Measurements from ENCODE around the gene NPAS2. TPM values are rescaled to one million over a fixed set of nuclear protein-coding genes. Genes with fewer than 3 reads are reported as not detected.

NPAS2 gene
- total RNA-seq, 1 experiment from 2014 or later, result 20.4 TPM

- H4K20me1 ChIP-seq (ENCODE audit: insufficient read depth), result no peaks in the 10 kb centered on the region
- ChIA-PET CTCF (no interaction called here), RAD21 (ENCODE audit: low non-redundant PET in 1 of 2, low total read pairs in 2 of 2, uncharacterized antibody in 2 of 2, unreplicated experiment in 2 of 2) (no interaction called here), POLR2A (no interaction called here)
- no peak overlapping the region for H3K9ac ChIP-seq (ENCODE audit: low read length)
- TF ChIP-seq POLR2AphosphoS5 (IDR thresholded peaks at IDR 0.05; ENCODE audit: low read depth, low read length), result no peak
- TF ChIP-seq EZH2phosphoT487 (IDR thresholded peaks at IDR 0.05; ENCODE audit: borderline replicate concordance), result no peak
- no peak for TF ChIP-seq ZFX (IDR thresholded peaks at IDR 0.05)
- TF ChIP-seq ELF1 (IDR thresholded peaks at IDR 0.05; ENCODE audit: borderline replicate concordance, low read depth), result no peak
- TF ChIP-seq SIN3A (IDR thresholded peaks at IDR 0.05; ENCODE audit: low read depth), result no peak
- no peak for TF ChIP-seq MAX (IDR thresholded peaks at IDR 0.05)
- TF ChIP-seq ZBTB33 (IDR thresholded peaks at IDR 0.05; ENCODE audit: extremely low read depth, insufficient replicate concordance, low read length), result no peak
- TF ChIP-seq FOSL1 (IDR thresholded peaks at IDR 0.05; ENCODE audit: low read depth), result no peak
- no peak for TF ChIP-seq JUND (IDR thresholded peaks at IDR 0.05)
- no peak for TF ChIP-seq TCF7L2 (IDR thresholded peaks at IDR 0.05; ENCODE audit: borderline replicate concordance, extremely low read depth, insufficient read depth, insufficient read length)
- H3K79me2 ChIP-seq (ENCODE audit: insufficient read depth, low read length), result no peaks in the 10 kb centered on the region
- intact Hi-C loops (cut with micrococcal nuclease), result no loop called here
- no peak overlapping the region for H3K4me3 ChIP-seq (replicated peaks in 1 of 2; ENCODE audit: low read depth in 1 of 2, low read length in 2 of 2)
- no peaks in the 10 kb centered on the region for H3K4me1 ChIP-seq (ENCODE audit: control insufficient read depth in 1 of 2, insufficient read depth in 2 of 2, low read length in 2 of 2)
- DNase-seq (ENCODE audit: low read depth, low spot score) (no peak), ATAC-seq (no peak)
- H2AFZ ChIP-seq (ENCODE audit: low read depth, low read length, poor library complexity, severe bottlenecking), result no peak overlapping the region
- no peaks in the 10 kb centered on the region for H3K9me3 ChIP-seq (ENCODE audit: control insufficient read depth in 1 of 2, insufficient read depth in 1 of 2, low read depth in 1 of 2, low read length in 2 of 2)
- no peaks in the 10 kb centered on the region for H3K27me3 ChIP-seq (ENCODE audit: insufficient read depth, low read length)
- no peak overlapping the region for H3K4me2 ChIP-seq (ENCODE audit: low read length)
- H3K27ac ChIP-seq (ENCODE audit: low read depth, low read length), result no peak overlapping the region
- H3K36me3 ChIP-seq (ENCODE audit: control insufficient read depth in 1 of 2, insufficient read depth in 2 of 2, low read length in 2 of 2), result no peaks in the 10 kb centered on the region
- no TSS peak for BruUV-seq (replicated peaks)
- H3K9me2 ChIP-seq (ENCODE audit: insufficient read depth), result no peaks in the 10 kb centered on the region
Observed at GRCh38 chr2:100940766-100941645, 121.1 kb downstream of the NPAS2 start.

Data from HCT116 (cell line).